GM12878 (cell line): ENCODE measurements around the gene PPP1R14D.
A peak's percentile ranks its signal among the peaks of the same experiment; 100 is the strongest.

ENCODE experiments used
- CREB1 ChIP-seq: IDR thresholded peaks from 2 replicates; pipeline ENCODE4 v1.6.1; 2012; ENCODE audit warnings: low read depth, mild to moderate bottlenecking, inconsistent platforms
- DPF2 ChIP-seq: fragments of 450-650 bp; IDR thresholded peaks from 2 replicates; pipeline ENCODE4 v1.6.1; 2017; ENCODE audit warnings: mild to moderate bottlenecking
- POLR2A ChIP-seq: IDR thresholded peaks from 2 replicates; pipeline ENCODE4 v1.6.1; 2011; ENCODE audit warnings: low read depth, mild to moderate bottlenecking, low read length
- TCF3 ChIP-seq: IDR thresholded peaks from 2 replicates; pipeline ENCODE4 v1.6.1; 2012; ENCODE audit warnings: low read depth, mild to moderate bottlenecking, low read length, borderline replicate concordance; ENCODE audit not compliant: insufficient read depth
- ZNF207 ChIP-seq: fragments of 450-650 bp; IDR thresholded peaks from 2 replicates; pipeline ENCODE4 v1.6.1; 2014; ENCODE audit warnings: antibody characterized with exemption, mild to moderate bottlenecking, borderline replicate concordance
- TF ChIP-seq, protein P1 (sequence below), 3 experiments: IDR thresholded peaks in 2 of 3; conservative IDR thresholded peaks in 1 of 3; 2 replicates each; pipeline ENCODE4 v1.5.1; 2011; ENCODE audit warnings: low read depth in 3 of 3, low read length in 3 of 3, mild to moderate bottlenecking in 3 of 3, control low read depth in 2 of 3, moderate library complexity in 2 of 3, inconsistent platforms in 1 of 3, mixed read lengths in 1 of 3; ENCODE audit not compliant: control insufficient read depth in 2 of 3, insufficient read depth in 1 of 3; ENCODE audit errors: extremely low read depth in 1 of 3

DNA sequence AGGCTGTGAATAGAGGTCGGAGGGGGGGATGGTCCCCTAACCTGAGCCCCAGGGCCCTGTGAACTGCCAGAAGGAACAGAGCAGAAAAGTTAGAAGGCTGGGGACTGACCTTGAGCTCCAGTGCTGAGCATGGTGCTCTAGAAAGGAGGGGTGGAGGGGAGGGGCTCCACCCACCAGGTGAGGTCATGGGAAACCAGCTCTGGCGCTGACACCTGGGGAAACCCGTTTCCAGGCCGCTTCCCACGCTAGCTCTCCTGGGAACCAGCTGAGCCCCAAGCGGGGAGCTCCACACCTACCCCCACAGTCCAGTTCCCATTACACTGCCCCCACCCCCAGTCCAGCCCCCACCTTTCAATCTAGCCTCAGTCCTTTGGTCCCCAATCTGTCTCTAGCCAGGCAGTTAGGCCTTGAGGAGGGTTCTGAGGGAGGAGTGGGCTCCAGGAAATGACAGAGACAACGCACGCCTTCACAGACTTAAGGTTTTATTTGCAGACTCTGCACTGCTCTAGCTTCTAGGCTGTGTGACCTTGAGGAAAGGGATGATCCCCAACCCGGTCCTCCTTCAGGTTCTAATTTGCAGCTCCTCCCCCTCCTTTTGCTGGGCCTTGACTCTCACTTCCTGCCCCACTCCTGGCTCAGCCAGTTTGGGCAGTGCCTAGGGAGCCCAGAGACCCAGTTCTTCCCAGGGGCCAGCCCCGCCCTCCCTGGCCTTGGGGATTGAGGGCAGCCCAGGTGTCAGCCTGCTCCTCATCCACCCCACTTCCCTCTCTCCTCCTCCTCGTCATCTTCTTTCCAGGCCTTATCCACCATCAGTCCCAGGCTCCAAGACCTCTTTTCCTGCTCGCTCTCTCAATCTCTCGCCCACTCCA is 43.5 kb upstream of the PPP1R14D start:
- TF ChIP-seq, protein P1, sequence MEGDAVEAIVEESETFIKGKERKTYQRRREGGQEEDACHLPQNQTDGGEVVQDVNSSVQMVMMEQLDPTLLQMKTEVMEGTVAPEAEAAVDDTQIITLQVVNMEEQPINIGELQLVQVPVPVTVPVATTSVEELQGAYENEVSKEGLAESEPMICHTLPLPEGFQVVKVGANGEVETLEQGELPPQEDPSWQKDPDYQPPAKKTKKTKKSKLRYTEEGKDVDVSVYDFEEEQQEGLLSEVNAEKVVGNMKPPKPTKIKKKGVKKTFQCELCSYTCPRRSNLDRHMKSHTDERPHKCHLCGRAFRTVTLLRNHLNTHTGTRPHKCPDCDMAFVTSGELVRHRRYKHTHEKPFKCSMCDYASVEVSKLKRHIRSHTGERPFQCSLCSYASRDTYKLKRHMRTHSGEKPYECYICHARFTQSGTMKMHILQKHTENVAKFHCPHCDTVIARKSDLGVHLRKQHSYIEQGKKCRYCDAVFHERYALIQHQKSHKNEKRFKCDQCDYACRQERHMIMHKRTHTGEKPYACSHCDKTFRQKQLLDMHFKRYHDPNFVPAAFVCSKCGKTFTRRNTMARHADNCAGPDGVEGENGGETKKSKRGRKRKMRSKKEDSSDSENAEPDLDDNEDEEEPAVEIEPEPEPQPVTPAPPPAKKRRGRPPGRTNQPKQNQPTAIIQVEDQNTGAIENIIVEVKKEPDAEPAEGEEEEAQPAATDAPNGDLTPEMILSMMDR (IDR thresholded peaks at IDR 0.05 in 2 of 3, conservative IDR thresholded peaks at IDR 0.05 in 1 of 3; ENCODE audit: control insufficient read depth in 2 of 3, extremely low read depth in 1 of 3, insufficient read depth in 1 of 3, low read depth in 3 of 3, low read length in 3 of 3), result no peak
- TF ChIP-seq DPF2 (peak; percentile 27; the same call in 1 of the 2 replicates), CREB1 (peak; percentile 49), TCF3 (peak; percentile 65; the same call in 1 of the 2 replicates), ZNF207 (peak; percentile 10; the same call in 1 of the 2 replicates), POLR2A (no peak; the same call in 1 of the 2 replicates)
